ENCODE measurements around the gene ZFHX2.

The ZFHX2 gene

GRCh38 chr14:23559010-23559925 lies 7.7 kb upstream of the ZFHX2 start:
- DNase-seq, result peak; percentile 75

GRCh38 chr14:23558346-23559009 lies 6.9 kb upstream of the ZFHX2 start:
- no peak for DNase-seq

- DNase-seq, result no peak
Measured at GRCh38 chr14:23557946-23558345, 6.4 kb upstream of the ZFHX2 start.

- no peak for DNase-seq
Measured at GRCh38 chr14:23557521-23557920, 6.0 kb upstream of the ZFHX2 start.

- no peak for DNase-seq
Measured at GRCh38 chr14:23556700-23557440, 5.3 kb upstream of the ZFHX2 start.

- peak; percentile 94 for DNase-seq
Measured at GRCh38 chr14:23555882-23556699, 4.5 kb upstream of the ZFHX2 start, which contains the start of gene THTPA. TSS of gene THTPA (plus strand) at chr14:23556271. CDS start at chr14:23556758, 487 bp downstream.

GRCh38 chr14:23555533-23555881 lies 3.9 kb upstream of the ZFHX2 start:
- no peak for DNase-seq

GRCh38 chr14:23550812-23551265 lies 726 bp downstream of the ZFHX2 start:
- DNase-seq, result no peak

- DNase-seq, result no peak
Measured at GRCh38 chr14:23550131-23550811, 1.3 kb downstream of the ZFHX2 start.

- no peak for DNase-seq
Measured at GRCh38 chr14:23548351-23549318, 2.9 kb downstream of the ZFHX2 start.

GRCh38 chr14:23547924-23548323 lies 3.6 kb downstream of the ZFHX2 start:
- no peak for DNase-seq

- DNase-seq, result no peak
Measured at GRCh38 chr14:23546450-23547035, 5.0 kb downstream of the ZFHX2 start.

GRCh38 chr14:23545740-23546365 lies 5.7 kb downstream of the ZFHX2 start:
- DNase-seq, result no peak

- DNase-seq, result no peak
Measured at GRCh38 chr14:23544511-23545447, 6.8 kb downstream of the ZFHX2 start.

- no peak for DNase-seq
Measured at GRCh38 chr14:23543403-23543802, 8.2 kb downstream of the ZFHX2 start.

GRCh38 chr14:23542261-23542660 lies 9.3 kb downstream of the ZFHX2 start:
- DNase-seq, result no peak

- DNase-seq, result no peak
Measured at GRCh38 chr14:23540141-23540469, 11.5 kb downstream of the ZFHX2 start.

GRCh38 chr14:23539248-23540140 lies 12.1 kb downstream of the ZFHX2 start:
- no peak for DNase-seq

All from activated naive CD4-positive, alpha-beta T cell treated with anti-CD3 and anti-CD28 coated beads, Interleukin-2, amount 50 U/mL, for 16 hours (primary cell).